Cardiac fibroblast (primary cell): ENCODE results near the gene PM20D2.

Experiments used
- DNase-seq, 2 donors: peaks; one replicate each; pipeline versions ENCODE4 v3.0.0 to v3.0.0-alpha.2; 2010; ENCODE audit warnings: low read depth in 2 of 2
- H3K4me3 ChIP-seq, 2 donors: replicated peaks in 1 of 2; 1 replicate in 1 of 2; 2 replicates in 1 of 2; pipeline ENCODE4 v1.5.1; 2011; ENCODE audit warnings: low read depth in 2 of 2, low read length in 2 of 2, mild to moderate bottlenecking in 2 of 2, moderate library complexity in 1 of 2
- CTCF ChIP-seq: IDR thresholded peaks from one replicate; pipeline ENCODE4 v1.5.1; 2011; ENCODE audit warnings: low read depth, mild to moderate bottlenecking, low read length, inconsistent platforms

The PM20D2 gene

GRCh38 chr6:89197141-89197540, 51.3 kb downstream of the PM20D2 start:
- no peak for DNase-seq
- TF ChIP-seq CTCF: no peak
- H3K4me3 ChIP-seq: no peak overlapping the region

DNA sequence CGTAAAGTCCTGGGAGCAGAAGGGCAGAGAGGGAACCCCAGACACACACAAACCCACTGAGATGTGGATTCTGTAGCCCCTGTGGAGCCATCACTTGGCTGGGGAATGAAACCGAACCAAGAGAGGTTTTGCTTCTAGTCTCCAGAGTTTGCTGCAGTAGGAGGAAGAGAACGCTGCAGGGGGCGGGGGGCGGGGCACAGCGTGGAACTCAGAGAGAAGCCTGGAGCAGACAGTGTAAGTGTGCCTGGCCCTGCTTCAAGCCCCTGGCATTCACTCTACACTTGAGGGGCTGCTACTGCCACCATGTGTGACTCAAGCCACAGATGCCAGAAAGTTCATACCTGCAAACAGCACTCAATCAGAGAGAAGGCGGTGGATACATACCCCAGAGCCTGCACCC, 52.4 kb downstream of the PM20D2 start:
- no peak for DNase-seq
- no peak overlapping the region for H3K4me3 ChIP-seq
- TF ChIP-seq CTCF: no peak

DNA sequence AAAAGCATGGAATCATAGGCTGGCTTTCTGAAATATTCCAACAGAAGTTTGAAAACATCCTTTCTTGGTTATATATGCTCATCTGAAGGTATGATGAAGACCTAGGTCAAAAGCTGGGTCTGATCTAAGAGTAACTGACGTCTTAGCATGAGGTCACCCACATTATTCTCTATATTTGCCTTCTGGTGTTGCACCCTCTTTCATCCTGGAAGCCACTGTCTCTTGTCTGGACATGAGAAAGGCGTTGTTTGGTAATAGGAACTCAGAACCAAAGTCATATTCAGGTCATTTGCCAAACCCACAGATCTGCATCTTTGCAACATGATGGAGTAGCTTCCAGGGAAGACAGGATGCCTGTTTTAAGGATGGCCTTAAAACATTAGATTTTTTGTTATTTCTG, 53.7 kb downstream of the PM20D2 start:
- TF ChIP-seq CTCF: no peak

GRCh38 chr6:89200706-89201215, 54.9 kb downstream of the PM20D2 start:
- no peak for DNase-seq
- H3K4me3 ChIP-seq: no peak overlapping the region
- TF ChIP-seq CTCF: no peak

More for the DNA sequence above, 53.7 kb downstream of the PM20D2 start:
- no peak overlapping the region for H3K4me3 ChIP-seq
- DNase-seq: no peak

DNA sequence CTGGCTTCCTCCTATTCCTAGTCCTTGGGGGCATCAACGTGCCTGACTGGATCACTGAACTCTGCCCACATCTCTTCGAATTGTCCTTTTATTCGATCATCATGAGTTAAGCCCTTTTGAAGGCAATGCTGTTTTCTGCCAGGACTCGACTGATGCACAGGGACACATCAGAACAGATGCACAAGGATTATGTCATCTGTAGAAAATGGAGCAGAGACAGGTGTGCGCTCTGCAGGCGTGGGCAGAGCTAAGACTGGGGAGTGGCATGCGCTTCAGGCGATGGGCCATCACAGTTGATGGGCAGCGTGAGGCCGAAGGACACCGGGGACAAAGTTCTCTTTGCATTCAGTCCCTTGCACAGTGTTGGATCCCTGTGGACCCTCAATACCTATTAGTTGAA, 58.2 kb downstream of the PM20D2 start:
- TF ChIP-seq CTCF: no peak
- H3K4me3 ChIP-seq: no peak overlapping the region

GRCh38 chr6:89205819-89206218, 60.0 kb downstream of the PM20D2 start:
- no peak for DNase-seq
- no peak overlapping the region for H3K4me3 ChIP-seq
- no peak for TF ChIP-seq CTCF

More for the DNA sequence above, 58.2 kb downstream of the PM20D2 start:
- DNase-seq: no peak

GRCh38 chr6:89208551-89208950, 62.7 kb downstream of the PM20D2 start:
- TF ChIP-seq CTCF: no peak
- no peak overlapping the region for H3K4me3 ChIP-seq
- peak in 1 of 2 donors; percentile 8 for DNase-seq
